Psoas muscle (tissue), 8 donors: ENCODE data around the gene CDKN1B. TPM values are rescaled to one million over a fixed set of nuclear protein-coding genes. Genes with fewer than 3 reads are reported as not detected.

Experiments
- ATAC-seq, 4 donors: fragments of 200-7000 bp; cut with Tn5 transposase; one replicate each; pipeline ENCODE4 v1.9.1; 2020; ENCODE audit warnings: moderate library complexity in 3 of 4, mild to moderate bottlenecking in 2 of 4
- DNase-seq, 2 donors: peaks; one replicate each; pipeline ENCODE4 v3.0.0-alpha.2; 2020
- H3K27ac ChIP-seq: fragments of 200-600 bp; one replicate; pipeline ENCODE4 v1.8.0; 2022
- H3K27me3 ChIP-seq, 3 donors: fragments of 200-600 bp in 1 of 3; one replicate each; pipeline versions ENCODE4 v1.6.1 to v1.8.0; 2013 to 2022; ENCODE audit warnings: low read length in 2 of 3, mild to moderate bottlenecking in 2 of 3, moderate library complexity in 1 of 3; ENCODE audit not compliant: insufficient read depth in 3 of 3
- H3K36me3 ChIP-seq, 2 donors: fragments of 200-600 bp in 1 of 2; one replicate each; pipeline versions ENCODE4 v1.6.1 to v1.8.0; 2013 to 2022; ENCODE audit warnings: low read depth in 1 of 2, mild to moderate bottlenecking in 1 of 2, moderate library complexity in 1 of 2; ENCODE audit not compliant: insufficient read depth in 1 of 2
- H3K4me1 ChIP-seq: fragments of 200-600 bp; one replicate; pipeline ENCODE4 v1.8.0; 2022
- H3K4me3 ChIP-seq: fragments of 200-600 bp; one replicate; pipeline ENCODE4 v1.8.0; 2022; ENCODE audit warnings: mild to moderate bottlenecking
- H3K9me3 ChIP-seq: fragments of 200-600 bp; one replicate; pipeline ENCODE4 v1.8.0; 2022
- WGBS, 3 donors: extraction: QIAGEN DNeasy Blood & Tissue Kit; methylation state at CpG; one replicate each; pipeline versions ENCODE4 v1.1.6 to v1.1.7; 2013; 5-methylcytosine and 5-hydroxymethylcytosine counted together
- intact Hi-C, 2 donors: fragments of 100-400 bp; cut with DNase I; formaldehyde crosslinking; loops; one replicate each; pipeline versions ENCODE4 v1.11.0 to v1.14.2; 2022
- polyA plus RNA-seq, 3 donors: library from polyadenylated mRNA; stranded (reverse); fragments of 200-250 nt; gene quantifications; one replicate each; pipeline ENCODE4 v1.2.3, GENCODE V29; 2013
- total RNA-seq, 4 donors: library from RNA; stranded (reverse); fragmentation: NEBNext Ultra II Directional in 2 of 4; extraction: Animal tissue kit (Norgen Biotek cat#: 25700) in 2 of 4; gene quantifications; one replicate each; pipeline versions ENCODE4 v1.2.1 to v1.2.4, GENCODE V29; 2021 to 2023
- TF ChIP-seq, protein P1 (sequence below): fragments of 200-600 bp; IDR thresholded peaks from one replicate; pipeline ENCODE4 v1.8.0; 2022; ENCODE audit warnings: antibody characterized with exemption
- donor health status: healthy with polysubstance abuse.
- donor health status: DM: no; HTN: no; CAD: no; lungs with moderate emphysema.
- donor health status: Bipolar disorder and iron deficiency.
- donor health status: healthy.
- donor health status: DM: yes; HTN: yes; CAD: no.
- donor health status: DM: no; HTN: no; CAD: no.
- donor health status: DM: no; HTN: no; CAD: no.
- donor health status: DM: yes; HTN: yes; CAD: no.

The CDKN1B gene
- total and polyA plus RNA-seq, 7 donors: 20.7 to 62.8 (median 38.3) TPM

DNA sequence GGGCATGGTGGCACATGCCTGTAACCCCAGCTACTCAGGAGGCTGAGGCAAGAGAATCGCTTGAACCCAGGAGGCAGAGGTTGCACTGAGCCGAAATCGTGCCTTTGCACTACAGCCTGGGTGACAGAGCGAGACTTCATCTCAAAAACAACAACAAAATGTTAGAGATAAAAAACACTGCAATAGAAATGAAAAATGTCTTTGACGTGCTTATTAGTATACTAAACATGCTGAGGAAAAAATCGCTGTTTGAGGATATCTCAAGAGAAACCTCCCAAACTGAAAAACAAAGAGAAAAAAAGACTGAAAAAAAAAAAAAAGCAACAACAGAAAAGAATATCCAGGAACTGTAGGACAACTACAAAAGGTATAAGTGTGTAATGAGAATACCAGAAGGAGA is 53.1 kb downstream of the CDKN1B start:
- H3K9me3 ChIP-seq: peaks cover 4% of the 10 kb centered on the region
- no peaks in the 10 kb centered on the region for H3K4me1 ChIP-seq
- no peaks in the 10 kb centered on the region for H3K36me3 ChIP-seq
- 96 to 97% (median 97%) methylated on average over 6 of the region's 6 CpGs for WGBS, 3 donors
- TF ChIP-seq, protein P1, sequence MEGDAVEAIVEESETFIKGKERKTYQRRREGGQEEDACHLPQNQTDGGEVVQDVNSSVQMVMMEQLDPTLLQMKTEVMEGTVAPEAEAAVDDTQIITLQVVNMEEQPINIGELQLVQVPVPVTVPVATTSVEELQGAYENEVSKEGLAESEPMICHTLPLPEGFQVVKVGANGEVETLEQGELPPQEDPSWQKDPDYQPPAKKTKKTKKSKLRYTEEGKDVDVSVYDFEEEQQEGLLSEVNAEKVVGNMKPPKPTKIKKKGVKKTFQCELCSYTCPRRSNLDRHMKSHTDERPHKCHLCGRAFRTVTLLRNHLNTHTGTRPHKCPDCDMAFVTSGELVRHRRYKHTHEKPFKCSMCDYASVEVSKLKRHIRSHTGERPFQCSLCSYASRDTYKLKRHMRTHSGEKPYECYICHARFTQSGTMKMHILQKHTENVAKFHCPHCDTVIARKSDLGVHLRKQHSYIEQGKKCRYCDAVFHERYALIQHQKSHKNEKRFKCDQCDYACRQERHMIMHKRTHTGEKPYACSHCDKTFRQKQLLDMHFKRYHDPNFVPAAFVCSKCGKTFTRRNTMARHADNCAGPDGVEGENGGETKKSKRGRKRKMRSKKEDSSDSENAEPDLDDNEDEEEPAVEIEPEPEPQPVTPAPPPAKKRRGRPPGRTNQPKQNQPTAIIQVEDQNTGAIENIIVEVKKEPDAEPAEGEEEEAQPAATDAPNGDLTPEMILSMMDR: no peak
- H3K27me3 ChIP-seq: no peaks in the 10 kb centered on the region
- no peak for DNase-seq
- H3K27ac ChIP-seq: no peak overlapping the region
- no peak overlapping the region for H3K4me3 ChIP-seq
- no peak for ATAC-seq
- intact Hi-C loops: no loop called here

Other genes starting within 250 kb of the CDKN1B start
- gene DUSP16, start 154.5 kb upstream of the CDKN1B start, total RNA-seq: 10 to 100 TPM; 14.2 to 23.8 (median 19.7) TPM
- gene DUSP16, start 154.5 kb upstream of the CDKN1B start, polyA plus RNA-seq: 1 to 10 TPM; 3.3 to 8.4 (median 4.5) TPM
- 1 to 10 TPM; 6.1 to 9.2 (median 7.3) TPM for gene CREBL2, start 105.5 kb upstream of the CDKN1B start, total RNA-seq
- 10 to 100 TPM in 1 of 3 donors, 1 to 10 TPM in 2; 4.0 to 16.4 (median 5.3) TPM for gene CREBL2, start 105.5 kb upstream of the CDKN1B start, polyA plus RNA-seq
- not detected for gene GPR19, start 21.2 kb upstream of the CDKN1B start, total RNA-seq
- under 1 TPM in 1 of 3 donors, not detected in 2; 0.38 TPM for gene GPR19, start 21.2 kb upstream of the CDKN1B start, polyA plus RNA-seq
- 10 to 100 TPM in 3 of 4 donors, 1 to 10 TPM in 1; 6.1 to 22.6 (median 15.3) TPM for gene APOLD1, start 68.3 kb downstream of the CDKN1B start, total RNA-seq
- gene APOLD1, start 68.3 kb downstream of the CDKN1B start, polyA plus RNA-seq: 10 to 100 TPM; 13.9 to 19.8 (median 17.0) TPM
- 10 to 100 TPM; 39.6 to 51.4 (median 45.7) TPM for gene DDX47, start 96.0 kb downstream of the CDKN1B start, total RNA-seq
- 10 to 100 TPM; 44.5 to 69.5 (median 65.4) TPM for gene DDX47, start 96.0 kb downstream of the CDKN1B start, polyA plus RNA-seq
- under 1 TPM; 0.28 to 0.99 (median 0.36) TPM for gene GPRC5A, start 174.2 kb downstream of the CDKN1B start, total RNA-seq
- gene GPRC5A, start 174.2 kb downstream of the CDKN1B start, polyA plus RNA-seq: under 1 TPM; 0.09 to 0.10 (median 0.09) TPM
- not detected for gene GPRC5D, start 234.8 kb downstream of the CDKN1B start, total RNA-seq
- not detected for gene GPRC5D, start 234.8 kb downstream of the CDKN1B start, polyA plus RNA-seq